K562 (cell line): ENCODE results near the gene CMTM1.

Experiments used
- CBFB ChIP-seq: sonication (generic); formaldehyde crosslinking; IDR thresholded peaks from 2 replicates; pipeline ENCODE4 v1.4.0; 2020; ENCODE audit warnings: mild to moderate bottlenecking, missing genetic modification reagents
- EP300 ChIP-seq: IDR thresholded peaks from 2 replicates; pipeline ENCODE4 v1.6.1; 2012; ENCODE audit warnings: low read length, improper control_type of control experiment
- ETV6 ChIP-seq, 3 experiments: fragments of 150-350 bp in 1 of 3; sonication (generic) in 1 of 3; formaldehyde crosslinking in 1 of 3; IDR thresholded peaks; 2 replicates each; pipeline versions ENCODE4 v1.6.1 to v1.8.0; 2014 to 2022; ENCODE audit warnings: borderline replicate concordance in 2 of 3, low read depth in 2 of 3, antibody characterized with exemption in 1 of 3, low read length in 1 of 3, mild to moderate bottlenecking in 1 of 3, missing genetic modification reagents in 1 of 3
- GABPA ChIP-seq: fragments of 200-800 bp; sonication (Bioruptor generic); conservative IDR thresholded peaks from 2 replicates; pipeline ENCODE4 v1.6.1; 2016; ENCODE audit warnings: low read depth, missing genetic modification characterization, missing compliant biosample characterization
- HCFC1 ChIP-seq: IDR thresholded peaks from 2 replicates; pipeline ENCODE4 v1.6.1; 2012; ENCODE audit warnings: low read depth, low read length, improper control_type of control experiment
- HMG20A ChIP-seq: fragments of 450-650 bp; formaldehyde crosslinking; conservative IDR thresholded peaks from 2 replicates; pipeline ENCODE4 v1.4.0; 2020; ENCODE audit warnings: mild to moderate bottlenecking, mixed read lengths
- JUNB ChIP-seq: fragments of 450-650 bp; formaldehyde crosslinking; conservative IDR thresholded peaks from 2 replicates; pipeline ENCODE4 v1.4.0; 2020; ENCODE audit warnings: mild to moderate bottlenecking
- MAFK ChIP-seq: IDR thresholded peaks from 2 replicates; pipeline ENCODE4 v1.6.1; 2011; ENCODE audit warnings: low read length, improper control_type of control experiment
- MEIS2 ChIP-seq: fragments of 450-650 bp; IDR thresholded peaks from 2 replicates; pipeline ENCODE4 v1.6.1; 2014; ENCODE audit warnings: mild to moderate bottlenecking; ENCODE audit not compliant: partially characterized antibody
- POLR2A ChIP-seq: fragments of 450-650 bp; conservative IDR thresholded peaks from 2 replicates; pipeline ENCODE4 v1.6.1; 2016
- RFX5 ChIP-seq: IDR thresholded peaks from 2 replicates; pipeline ENCODE4 v1.6.1; 2011; ENCODE audit warnings: low read depth, mild to moderate bottlenecking, improper control_type of control experiment, low read length
- RFX7 ChIP-seq: fragments of 250-450 bp; sonication (Bioruptor Pico); IDR thresholded peaks from 2 replicates; pipeline ENCODE4 v1.5.1; 2021; ENCODE audit warnings: mild to moderate bottlenecking
- SREBF2 ChIP-seq: sonication (generic); formaldehyde crosslinking; IDR thresholded peaks from 2 replicates; pipeline ENCODE4 v1.4.0; 2020; ENCODE audit warnings: mild to moderate bottlenecking, missing genetic modification reagents
- ZKSCAN3 ChIP-seq: fragments of 250-450 bp; sonication (Bioruptor Pico); IDR thresholded peaks from 2 replicates; pipeline ENCODE4 v1.4.0; 2020

GRCh38 chr16:66568355-66568754 is 2.1 kb downstream of the CMTM1 start:
- TF ChIP-seq ZKSCAN3 (CRISPR knock-in tag): no peak
- no peak for TF ChIP-seq MEIS2
- TF ChIP-seq JUNB: no peak
- no peak for TF ChIP-seq CBFB (CRISPR knock-in tag)
- no peak for TF ChIP-seq EP300
- no peak for TF ChIP-seq SREBF2
- no peak for TF ChIP-seq HCFC1
- no peak for TF ChIP-seq GABPA
- TF ChIP-seq HMG20A (CRISPR knock-in tag): no peak
- TF ChIP-seq POLR2A: no peak
- TF ChIP-seq ETV6 (IDR thresholded peaks at IDR 0.05; ENCODE audit: borderline replicate concordance in 1 of 2, low read depth in 2 of 2, low read length in 1 of 2): no peak
- TF ChIP-seq ETV6 (CRISPR knock-in tag; IDR thresholded peaks at IDR 0.05; ENCODE audit: borderline replicate concordance): no peak
- no peak for TF ChIP-seq RFX5
- TF ChIP-seq RFX7 (CRISPR knock-in tag): no peak
- no peak for TF ChIP-seq MAFK
